Chondrocyte (in vitro differentiated cells): ENCODE results near the gene FRMPD4. TPM values are rescaled to one million over a fixed set of nuclear protein-coding genes. Genes with fewer than 3 reads are reported as not detected.

Experiments used
- DNase-seq: peaks from one replicate; pipeline ENCODE4 v3.0.0; 2021; ENCODE audit warnings: mixed read lengths, low spot score
- H3K27ac Mint-ChIP-seq: one replicate; pipeline ENCODE4 v1.8.0; 2021; ENCODE audit warnings: mild to moderate bottlenecking, moderate library complexity, mixed read lengths; ENCODE audit not compliant: unreplicated experiment
- H3K27me3 Mint-ChIP-seq: 2 replicates; pipeline ENCODE4 v1.8.0; 2021; ENCODE audit warnings: low read depth, mixed read lengths
- H3K36me3 Mint-ChIP-seq: 2 replicates; pipeline ENCODE4 v1.8.0; 2021; ENCODE audit warnings: low read depth, mixed read lengths
- H3K4me1 Mint-ChIP-seq: 2 replicates; pipeline ENCODE4 v1.8.0; 2021; ENCODE audit warnings: low read depth, mild to moderate bottlenecking, mixed read lengths
- H3K4me3 Mint-ChIP-seq: one replicate; pipeline ENCODE4 v1.8.0; 2021; ENCODE audit warnings: mild to moderate bottlenecking, moderate library complexity, mixed read lengths; ENCODE audit not compliant: unreplicated experiment
- H3K9me3 Mint-ChIP-seq: 2 replicates; pipeline ENCODE4 v1.8.0; 2021; ENCODE audit warnings: low read depth, mixed read lengths
- total RNA-seq: library from RNA; stranded (reverse); gene quantifications from 3 replicates; pipeline ENCODE4 v1.2.1, GENCODE V29; 2021
- TF ChIP-seq, protein P1 (sequence below): fragments of 200-600 bp; sonication (generic); IDR thresholded peaks from 2 replicates; pipeline ENCODE4 v1.5.0; 2021; ENCODE audit warnings: antibody characterized with exemption, mild to moderate bottlenecking, moderate library complexity

Gene FRMPD4
- total RNA-seq, 1 donor from 2014 or later = 0.10 TPM

DNA sequence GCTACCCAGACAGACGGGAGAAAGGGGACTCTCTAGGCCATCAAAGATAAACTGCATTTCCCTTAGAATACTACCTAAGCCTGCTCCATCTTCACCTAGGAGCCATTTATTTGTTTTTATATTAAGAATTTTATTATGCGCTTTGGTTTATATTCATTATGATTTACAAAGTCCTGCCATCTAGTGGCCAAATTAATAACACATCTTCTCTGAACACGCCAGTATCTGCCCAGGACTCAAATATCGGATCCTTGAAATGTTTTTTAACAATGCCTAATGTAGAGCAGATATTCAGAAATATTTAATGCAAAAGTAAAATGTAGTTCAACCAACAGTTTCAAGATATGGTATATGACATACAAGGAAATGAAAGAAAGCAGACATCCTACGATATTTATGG lies 632.2 kb downstream of the FRMPD4 start:
- no peak overlapping the region for H3K4me3 Mint-ChIP-seq
- no peaks in the 10 kb centered on the region for H3K36me3 Mint-ChIP-seq
- no peak for DNase-seq
- TF ChIP-seq, protein P1, sequence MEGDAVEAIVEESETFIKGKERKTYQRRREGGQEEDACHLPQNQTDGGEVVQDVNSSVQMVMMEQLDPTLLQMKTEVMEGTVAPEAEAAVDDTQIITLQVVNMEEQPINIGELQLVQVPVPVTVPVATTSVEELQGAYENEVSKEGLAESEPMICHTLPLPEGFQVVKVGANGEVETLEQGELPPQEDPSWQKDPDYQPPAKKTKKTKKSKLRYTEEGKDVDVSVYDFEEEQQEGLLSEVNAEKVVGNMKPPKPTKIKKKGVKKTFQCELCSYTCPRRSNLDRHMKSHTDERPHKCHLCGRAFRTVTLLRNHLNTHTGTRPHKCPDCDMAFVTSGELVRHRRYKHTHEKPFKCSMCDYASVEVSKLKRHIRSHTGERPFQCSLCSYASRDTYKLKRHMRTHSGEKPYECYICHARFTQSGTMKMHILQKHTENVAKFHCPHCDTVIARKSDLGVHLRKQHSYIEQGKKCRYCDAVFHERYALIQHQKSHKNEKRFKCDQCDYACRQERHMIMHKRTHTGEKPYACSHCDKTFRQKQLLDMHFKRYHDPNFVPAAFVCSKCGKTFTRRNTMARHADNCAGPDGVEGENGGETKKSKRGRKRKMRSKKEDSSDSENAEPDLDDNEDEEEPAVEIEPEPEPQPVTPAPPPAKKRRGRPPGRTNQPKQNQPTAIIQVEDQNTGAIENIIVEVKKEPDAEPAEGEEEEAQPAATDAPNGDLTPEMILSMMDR = peak; percentile 81
- H3K27me3 Mint-ChIP-seq = peaks cover 23% of the 10 kb centered on the region
- peaks cover 4% of the 10 kb centered on the region for H3K9me3 Mint-ChIP-seq
- no peak overlapping the region for H3K27ac Mint-ChIP-seq
- no peaks in the 10 kb centered on the region for H3K4me1 Mint-ChIP-seq

DNA sequence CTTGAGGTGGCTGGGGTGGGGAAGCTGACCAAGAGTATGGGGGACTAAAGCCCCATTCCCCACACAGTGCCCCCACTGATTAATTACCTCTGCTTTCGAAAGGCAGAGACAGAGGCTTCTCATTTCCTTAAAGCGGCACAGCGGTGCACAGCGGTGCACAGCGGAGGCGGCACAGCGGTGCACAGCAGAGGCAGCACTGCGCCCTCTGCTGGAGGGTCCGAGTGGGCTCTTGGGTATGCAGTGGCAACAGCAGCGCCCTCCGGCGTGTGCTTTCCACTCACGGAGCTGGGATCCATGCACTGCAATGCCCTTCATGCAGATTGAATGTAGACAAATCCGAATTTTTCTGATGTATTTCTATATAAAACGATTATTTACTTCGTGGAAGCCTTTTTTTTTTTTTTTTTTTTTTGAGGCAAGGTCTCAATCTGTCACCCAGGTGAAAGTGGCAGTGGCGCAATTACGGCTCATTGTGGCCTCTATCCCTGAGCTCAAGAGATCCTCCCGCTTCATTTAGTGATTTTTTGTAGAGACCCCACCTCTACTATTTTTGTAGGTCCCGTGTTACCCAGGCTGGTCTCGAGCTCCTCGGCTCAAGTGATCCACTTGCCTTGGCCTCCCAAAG lies 633.3 kb downstream of the FRMPD4 start:
- no peaks in the 10 kb centered on the region for H3K4me1 Mint-ChIP-seq

More for the DNA sequence above, 633.3 kb downstream of the FRMPD4 start:
- Mint-ChIP-seq H3K4me3 (no peak overlapping the region), H3K27me3 (peaks cover 27% of the 10 kb centered on the region), H3K36me3 (no peaks in the 10 kb centered on the region), H3K9me3 (no peaks in the 10 kb centered on the region), H3K27ac (no peak overlapping the region)
- TF ChIP-seq, protein P1 = peak; percentile 75
- no peak for DNase-seq
